HG02970 (cell line): Measurements from ENCODE around the gene ETFDH.
"Not testable (repeated sequence)": the region's sequence is repeated elsewhere in the genome, so short reads cannot be mapped to it uniquely, and the experiment has no call there.

Source experiments
- ATAC-seq: cut with Tn5 transposase; IDR thresholded peaks from one replicate; pipeline ENCODE4 v1.9.1; 2021; ENCODE audit warnings: mild to moderate bottlenecking, moderate library complexity, moderate number of reproducible peaks; ENCODE audit not compliant: unreplicated experiment, low FRiP score

Gene ETFDH

DNA sequence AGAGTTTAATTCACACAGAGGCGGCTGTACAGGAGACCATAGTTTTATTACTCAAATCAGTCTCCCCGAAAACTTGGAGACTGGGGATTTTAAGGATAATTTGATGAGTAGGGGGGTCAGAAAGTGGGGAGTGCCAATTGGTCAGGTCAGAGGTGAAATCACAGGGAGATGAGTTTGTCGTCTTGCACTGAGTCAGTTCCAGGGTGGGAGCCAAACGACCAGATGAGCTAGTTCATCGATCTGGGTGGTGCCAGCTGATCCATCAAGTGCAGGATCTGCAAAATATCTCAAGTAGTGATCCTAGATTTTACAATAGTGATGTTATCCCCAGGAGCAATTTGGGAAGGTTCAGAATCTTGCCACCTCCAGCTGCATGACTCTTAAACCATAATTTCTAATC lies 4.0 kb downstream of the ETFDH start:
- no peak for ATAC-seq

DNA sequence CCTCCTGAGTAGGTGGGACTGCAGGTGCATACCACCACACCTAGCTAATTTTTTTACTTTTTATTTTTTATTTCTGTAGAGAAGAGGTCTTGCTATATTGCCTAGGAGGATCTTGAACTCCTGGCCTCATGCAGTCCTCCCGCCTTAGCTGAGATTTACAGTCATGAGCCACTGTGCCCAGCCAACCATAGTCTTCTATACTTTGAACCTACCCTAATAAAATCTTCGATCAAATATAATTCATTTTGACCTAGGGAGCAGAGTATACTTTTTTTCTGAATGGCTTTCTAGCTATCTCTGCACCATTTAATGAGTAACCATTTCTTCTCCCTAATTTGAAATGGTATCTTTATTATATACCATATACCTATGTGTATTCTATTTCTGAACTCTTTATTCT lies 6.7 kb downstream of the ETFDH start:
- no peak for ATAC-seq

DNA sequence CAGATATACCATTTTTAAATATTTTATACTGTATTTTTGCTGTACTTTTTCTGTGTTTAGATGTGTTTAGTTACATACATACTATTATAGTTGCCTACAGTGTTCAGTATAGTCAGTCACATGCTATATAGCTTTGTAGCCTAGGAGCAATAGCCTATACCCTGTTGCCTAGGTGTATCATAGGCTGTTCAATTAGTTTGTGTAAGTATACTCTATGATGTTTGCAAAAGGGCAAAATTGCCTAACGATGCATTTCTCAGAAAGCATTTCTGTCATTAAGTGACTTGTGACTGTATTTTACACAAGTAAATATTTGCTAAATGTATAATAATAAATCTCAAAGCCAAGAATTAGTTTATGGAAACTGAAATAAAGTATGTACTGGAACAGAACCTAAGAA lies 9.5 kb downstream of the ETFDH start:
- ATAC-seq, result no peak

DNA sequence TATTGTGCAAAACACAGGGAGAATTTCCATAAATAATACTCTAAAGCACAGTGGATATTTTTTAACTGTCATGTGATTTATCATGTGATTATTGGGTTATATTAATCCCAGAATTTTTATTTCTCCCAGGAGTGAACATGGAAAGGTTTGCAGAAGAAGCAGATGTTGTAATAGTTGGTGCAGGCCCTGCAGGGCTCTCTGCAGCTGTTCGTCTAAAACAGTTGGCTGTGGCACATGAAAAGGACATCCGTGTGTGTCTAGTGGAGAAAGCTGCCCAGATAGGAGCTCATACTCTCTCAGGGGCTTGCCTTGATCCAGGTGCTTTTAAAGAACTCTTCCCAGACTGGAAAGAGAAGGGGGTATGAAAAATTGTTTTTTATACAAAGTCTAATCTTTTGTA lies 10.0 kb downstream of the ETFDH start:
- no peak for ATAC-seq

DNA sequence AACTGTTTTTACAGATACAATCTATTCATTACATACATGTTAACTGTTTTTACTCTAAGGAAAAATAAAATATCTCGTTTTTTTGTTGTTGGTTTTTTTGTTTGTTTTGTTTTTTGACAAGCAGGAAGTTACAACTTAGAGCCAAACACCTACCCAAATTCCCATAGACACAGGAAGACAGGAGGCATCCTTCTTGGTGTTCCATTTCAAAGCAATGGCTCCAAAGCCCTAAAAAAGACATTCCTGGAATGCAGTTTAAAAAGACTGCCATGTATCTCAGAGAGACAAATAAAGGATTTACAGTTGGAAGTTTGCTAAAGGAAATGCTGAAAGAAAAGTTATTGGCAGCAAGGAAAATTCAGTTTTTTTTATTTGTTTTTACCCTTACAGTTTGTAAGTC lies 16.7 kb downstream of the ETFDH start:
- no peak for ATAC-seq

DNA sequence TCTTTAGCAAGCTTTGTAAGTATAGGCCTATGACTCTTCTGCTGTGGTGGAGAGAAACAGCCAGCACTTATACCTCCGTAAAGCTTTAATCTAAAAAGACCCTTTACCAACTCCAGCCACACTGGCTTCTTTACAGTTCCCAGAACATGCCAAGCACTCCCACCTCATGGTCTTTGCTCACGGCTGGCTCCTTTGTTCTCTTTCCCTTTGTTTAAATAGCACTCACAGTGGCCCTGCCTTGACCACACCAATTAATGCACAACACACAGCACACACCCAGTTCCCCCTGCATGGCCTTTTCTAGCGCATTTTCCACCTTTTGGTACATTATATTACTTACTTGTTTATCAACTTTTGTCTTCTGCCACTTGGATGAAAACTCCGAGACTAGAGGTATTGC lies 32.2 kb downstream of the ETFDH start:
- no peak for ATAC-seq

DNA sequence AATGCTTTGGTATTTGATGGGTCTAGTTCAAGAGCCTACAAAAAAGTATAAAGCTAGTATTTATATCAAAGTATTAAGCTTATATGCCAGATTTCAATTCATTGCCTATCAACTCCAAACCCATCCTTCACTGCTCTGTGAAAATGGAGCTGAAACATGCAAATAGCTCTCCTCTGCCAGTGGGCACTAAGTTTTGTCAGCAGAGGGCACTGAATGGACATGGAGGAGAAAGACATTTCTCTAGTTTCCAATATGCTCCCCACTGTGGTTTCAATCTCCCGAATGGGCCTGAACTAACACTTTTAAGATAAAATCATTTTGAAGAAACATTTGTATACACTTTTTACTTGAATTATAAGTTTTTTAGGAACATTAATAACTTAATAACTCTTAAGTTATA lies 38.7 kb downstream of the ETFDH start:
- ATAC-seq, result no peak

DNA sequence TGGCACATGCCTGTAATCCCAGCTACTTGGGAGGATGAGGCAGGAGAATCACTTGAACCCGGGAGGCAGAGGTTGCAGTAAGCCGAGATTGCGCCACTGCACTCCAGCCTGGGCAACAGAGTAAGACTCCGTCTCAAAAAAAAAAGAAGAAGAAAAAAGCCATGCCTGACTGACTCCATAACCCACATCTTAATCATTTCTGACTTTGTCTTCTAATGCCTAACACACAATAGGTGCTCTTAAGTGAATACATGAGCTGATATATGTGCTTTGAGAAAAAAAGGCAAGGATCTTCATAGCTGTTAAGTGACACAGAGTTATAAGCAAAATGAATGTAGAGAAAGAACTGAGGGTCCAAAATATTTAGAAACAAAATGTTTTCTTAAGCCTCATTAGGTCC lies 40.5 kb downstream of the ETFDH start:
- ATAC-seq, result not testable (repeated sequence)

DNA sequence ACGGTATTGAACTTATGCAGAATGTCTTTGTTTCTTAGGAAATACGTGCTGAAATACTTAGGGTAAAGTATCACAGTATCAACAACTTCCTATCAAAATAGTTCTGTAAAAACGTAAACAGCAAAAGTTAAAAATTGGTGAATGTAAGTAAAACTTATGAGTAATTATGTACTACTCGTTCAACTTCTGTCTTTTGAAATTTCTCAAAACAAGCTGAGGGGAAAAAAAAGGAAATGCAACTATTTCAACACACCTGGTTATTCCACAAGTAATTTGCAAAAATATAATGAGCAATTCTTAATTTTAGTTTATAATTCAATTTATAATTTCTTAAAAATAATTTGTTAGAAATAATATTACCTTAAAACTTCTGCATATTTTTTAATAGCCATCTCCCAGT lies 42.8 kb downstream of the ETFDH start:
- no peak for ATAC-seq

DNA sequence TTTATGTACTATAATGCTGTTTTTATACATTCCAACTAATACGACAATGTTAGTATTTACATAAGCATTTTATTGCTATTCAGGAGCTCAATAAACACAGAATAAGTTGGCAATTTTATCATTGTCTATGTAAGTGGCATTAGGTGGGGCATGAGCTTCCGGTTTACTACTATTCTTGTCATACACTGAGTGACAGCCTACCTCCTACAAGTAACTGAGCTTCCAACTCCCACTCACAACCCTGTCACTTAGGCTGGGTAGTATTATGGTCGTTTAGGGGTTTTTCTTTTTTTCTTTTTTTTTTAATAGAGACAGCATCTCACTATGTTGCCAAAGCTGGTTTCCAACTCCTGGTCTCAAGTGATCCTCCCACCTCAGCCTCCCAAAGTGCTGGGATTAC lies 43.7 kb downstream of the ETFDH start:
- no peak for ATAC-seq

DNA sequence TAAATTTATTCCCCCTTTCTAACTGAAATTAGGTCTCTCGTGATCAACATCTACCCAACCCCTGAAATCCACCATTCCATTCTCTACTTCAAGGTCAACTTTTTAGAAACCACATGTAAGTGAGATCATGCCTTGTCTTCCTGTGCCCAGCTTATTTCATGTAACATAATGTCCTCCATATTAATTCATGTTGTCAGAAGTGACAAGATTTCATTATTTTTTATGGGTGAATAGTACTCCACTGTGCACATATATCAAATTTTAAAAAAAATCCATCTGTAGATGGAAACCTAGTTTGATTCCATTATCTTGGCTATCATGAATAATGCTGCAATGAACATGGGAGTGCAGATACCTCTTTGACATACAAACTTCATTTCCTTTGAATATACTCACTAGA lies 49.6 kb downstream of the ETFDH start:
- ATAC-seq, result no peak

DNA sequence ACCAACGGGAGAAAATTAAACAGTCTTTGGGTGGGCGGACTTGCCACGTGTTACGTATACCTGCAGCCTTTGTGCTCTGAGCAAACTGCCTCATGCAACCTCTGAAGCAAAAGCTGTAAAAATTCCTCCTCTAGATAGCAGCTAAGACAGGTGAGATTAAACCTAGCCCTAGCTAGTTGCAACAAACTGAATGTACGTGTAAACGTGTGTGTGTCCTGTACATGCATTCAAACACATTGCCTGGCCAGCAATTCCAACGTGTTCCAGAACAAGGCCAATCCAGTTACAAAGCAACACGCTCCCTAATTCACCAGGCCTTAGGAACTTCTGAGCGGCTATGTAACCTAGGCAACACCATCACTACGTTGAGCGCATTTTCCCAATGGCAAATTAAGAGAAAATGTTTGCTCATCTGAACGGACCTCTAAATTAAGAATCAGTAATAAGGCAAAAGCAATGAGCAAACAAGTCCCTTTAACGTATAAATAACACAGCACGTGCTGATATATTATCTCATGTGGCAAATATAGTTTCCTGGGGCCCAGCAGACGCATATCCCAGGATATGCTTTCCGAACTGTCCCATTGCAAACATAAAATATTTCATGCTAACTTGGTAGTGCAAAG lies 50.3 kb downstream of the ETFDH start:
- ATAC-seq, result no peak

DNA sequence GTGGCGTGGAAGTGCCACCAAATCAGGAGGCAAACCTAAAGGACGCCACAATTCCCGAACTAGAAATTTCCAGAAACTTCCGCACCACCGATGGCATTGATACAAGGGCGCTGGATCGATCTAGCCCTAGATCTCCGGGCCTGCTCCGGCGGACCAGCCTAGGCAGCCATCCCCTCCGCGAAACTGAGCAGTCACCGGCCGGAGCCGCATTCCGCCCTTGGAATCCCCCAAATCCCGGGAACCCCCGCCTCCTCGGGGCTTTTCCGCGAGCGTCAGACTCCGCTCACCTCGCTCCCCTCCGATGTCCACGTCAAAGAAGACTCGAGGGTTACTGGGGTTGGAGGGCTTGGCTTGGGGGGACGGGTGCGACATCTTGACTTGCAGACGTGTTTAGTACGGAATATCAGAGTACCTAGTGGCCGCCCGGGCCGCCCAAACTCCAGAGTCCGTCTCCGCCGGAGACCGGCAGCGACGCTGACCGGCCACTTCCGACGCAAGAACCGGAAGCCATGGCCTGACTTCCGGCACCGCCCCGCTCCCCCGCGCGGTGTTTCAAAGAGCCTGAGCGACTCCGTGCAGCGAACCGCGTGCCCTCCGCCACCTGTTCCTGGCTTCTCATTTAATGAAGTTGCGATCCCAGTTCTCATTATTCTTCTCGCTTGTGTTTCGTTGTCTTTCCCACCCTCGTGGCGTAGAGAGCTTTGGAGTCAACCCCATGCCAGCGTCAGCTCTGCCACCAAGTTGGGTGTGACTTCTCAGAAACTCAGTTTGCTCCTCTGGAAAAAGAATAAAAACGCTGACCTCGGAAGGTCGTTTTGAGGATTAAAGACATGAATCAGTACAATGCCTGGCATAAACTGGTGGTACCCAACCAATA lies 51.1 kb downstream of the ETFDH start, which contains the start of gene PPID:
Gene PPID (minus strand): TSS at position 480 of the 877 bp plus-strand sequence. CDS start 108 bp downstream, at position 372.
- ATAC-seq, result peak; percentile 96

DNA sequence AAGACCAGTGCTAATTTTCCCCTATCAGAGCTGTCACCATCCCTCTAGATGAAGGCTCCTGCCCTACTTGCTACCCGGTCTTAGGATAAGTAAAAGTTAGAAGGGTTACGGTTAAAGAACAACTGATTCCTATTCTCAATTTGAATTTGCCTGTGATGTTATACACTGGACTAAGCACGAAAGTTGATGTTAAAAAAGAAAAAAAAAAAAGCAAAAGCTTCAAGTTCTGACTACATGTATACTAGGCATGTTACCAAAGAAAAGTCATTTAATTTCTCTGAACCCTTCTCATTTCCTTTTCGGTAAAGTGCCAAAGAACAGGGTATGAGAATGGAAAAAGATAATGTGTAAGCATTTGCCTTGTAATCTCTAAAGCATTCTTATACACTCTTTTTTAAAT lies 52.5 kb downstream of the ETFDH start:
- no peak for ATAC-seq

DNA sequence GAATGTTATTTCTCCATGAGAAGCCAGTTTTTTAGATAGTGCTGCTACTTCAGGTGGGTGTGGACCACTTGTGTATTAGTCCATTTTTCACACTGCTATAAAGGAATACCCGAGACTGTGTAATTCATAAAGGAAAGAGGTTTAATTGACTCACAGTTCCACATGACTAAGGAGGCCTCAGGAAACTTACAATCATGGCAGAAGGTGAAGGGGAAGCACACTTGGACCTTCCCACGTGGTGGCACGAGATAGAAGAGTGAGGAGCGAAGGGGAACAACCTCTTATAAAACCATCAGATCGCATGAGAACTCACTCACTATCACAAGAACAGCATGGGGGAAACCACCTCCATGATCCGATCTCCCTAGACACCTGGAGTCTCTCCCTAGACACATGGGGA lies 54.5 kb downstream of the ETFDH start:
- ATAC-seq, result no peak

DNA sequence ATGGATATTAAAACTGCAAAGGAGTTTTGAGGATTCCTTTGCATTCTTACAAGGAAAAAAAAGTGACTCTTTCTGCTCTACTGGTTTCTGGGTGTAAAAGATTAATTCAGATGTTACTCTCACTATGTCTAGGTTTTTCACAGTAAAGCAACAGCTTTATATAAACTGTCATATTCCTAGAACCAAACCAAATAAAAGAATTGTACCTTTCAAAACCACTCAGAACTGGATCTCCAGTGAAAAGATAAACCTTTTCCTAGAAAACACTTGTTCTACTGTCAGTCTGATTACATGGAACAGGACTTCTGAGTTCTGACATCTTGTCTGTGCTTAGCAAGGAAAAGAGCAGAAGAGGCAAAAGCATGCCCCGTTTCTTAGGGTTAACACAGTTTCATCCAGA lies 56.1 kb downstream of the ETFDH start:
- no peak for ATAC-seq

DNA sequence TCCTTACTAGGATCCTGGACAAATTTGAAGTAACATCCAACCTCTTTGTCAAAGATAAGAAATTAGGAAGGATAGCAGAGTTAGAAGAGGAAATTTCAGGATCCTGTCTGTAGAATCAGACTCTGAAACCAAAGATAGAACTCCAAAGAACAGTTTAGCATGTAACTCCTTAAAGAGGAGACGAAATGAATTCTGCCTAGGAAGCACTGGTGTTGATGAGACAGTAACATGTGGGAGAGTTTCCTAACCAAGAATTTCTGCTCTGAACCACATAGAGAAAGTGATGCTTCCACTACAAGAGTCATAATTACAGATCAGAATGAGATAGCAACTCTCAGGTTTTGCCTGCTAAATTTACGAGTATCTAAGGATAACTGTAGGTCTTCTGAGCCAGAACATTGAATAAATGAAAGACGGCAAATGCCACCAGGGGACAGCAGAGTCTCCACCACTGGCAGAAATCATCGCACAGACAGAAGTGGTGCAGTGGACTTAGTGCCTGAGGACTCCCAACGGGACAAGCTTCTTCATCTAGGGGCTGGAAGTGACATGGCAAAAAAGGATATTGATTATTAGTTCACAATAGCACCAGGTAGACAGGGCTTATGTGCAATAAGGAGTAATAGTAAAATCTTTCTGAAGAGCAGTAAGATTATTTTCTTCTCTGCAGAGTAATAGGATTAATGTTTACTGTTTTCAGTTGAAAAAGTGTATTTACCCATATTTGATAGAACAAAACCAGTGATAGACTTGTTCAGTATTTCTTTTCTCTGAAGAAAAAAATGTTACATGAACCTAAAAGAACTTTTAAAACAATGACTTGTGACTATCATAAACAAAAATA lies 57.8 kb downstream of the ETFDH start:
- no peak for ATAC-seq

DNA sequence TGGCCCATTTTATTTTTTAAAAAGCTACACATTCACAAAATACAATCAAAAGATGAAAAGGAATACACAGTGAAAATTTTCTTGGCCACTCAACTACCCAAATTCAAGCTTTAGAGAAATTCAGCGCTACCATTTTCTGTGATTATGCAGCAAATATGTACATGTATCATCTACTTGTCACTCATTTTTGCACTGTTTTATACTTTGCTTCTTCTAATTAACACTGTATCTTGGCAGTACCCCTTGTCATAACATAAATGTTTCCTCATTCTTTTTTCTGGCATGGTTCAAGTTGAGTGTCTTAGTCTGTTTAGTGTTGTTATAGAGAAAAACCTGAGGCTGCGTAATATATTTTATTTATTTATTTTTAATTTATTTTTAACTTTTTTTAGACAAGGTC lies 66.8 kb downstream of the ETFDH start:
- no peak for ATAC-seq

DNA sequence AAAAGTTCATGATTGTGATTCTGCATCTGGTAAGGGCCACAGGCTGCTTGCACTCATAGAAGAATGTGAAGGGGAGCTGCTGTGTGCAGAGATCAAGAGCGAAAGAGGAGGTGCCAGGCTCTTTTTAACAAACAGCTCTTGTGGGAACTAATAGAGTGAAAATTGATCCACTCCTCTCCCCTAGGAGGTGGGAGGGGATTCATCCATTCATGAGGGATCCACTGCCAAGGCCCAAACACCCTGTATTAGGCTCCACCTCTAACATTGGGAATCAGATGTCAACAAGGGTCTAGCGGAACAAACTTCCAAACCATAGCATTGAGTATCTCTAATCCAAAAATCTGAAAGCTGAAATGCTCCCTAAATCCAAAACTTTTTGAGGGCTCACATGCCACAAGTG lies 67.5 kb downstream of the ETFDH start:
- no peak for ATAC-seq

DNA sequence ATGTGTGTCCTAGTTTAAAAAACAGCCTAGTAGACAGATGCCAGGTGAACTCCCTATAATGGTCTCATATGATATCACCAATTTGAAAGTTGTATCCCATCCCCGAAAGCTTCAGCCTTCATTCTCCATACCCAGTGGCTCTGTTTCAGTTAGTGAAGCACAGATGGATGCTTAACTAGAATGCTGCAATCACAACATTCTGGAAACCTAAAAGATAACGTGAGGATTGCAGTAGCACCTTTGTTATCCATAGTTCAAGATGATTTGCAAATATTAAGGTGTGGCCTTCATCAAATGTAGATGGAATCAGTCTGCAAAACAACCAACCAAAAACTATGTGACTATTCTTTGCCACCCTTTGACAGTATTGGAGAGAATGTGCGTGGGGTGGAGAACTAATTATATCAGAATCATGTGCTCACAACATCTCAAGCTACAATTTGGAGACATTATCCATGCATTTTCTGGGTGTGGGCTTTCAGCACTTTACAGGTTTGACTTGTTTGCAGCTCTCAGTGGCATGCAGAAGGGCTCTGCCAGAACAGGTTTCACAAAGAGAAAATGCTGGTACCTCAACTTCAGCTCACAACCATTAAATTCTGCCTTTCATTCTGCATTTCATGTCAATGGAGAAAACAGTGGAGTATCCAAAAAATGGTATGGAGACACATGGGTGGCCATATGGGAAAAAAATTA lies 69.4 kb downstream of the ETFDH start:
- ATAC-seq, result no peak

DNA sequence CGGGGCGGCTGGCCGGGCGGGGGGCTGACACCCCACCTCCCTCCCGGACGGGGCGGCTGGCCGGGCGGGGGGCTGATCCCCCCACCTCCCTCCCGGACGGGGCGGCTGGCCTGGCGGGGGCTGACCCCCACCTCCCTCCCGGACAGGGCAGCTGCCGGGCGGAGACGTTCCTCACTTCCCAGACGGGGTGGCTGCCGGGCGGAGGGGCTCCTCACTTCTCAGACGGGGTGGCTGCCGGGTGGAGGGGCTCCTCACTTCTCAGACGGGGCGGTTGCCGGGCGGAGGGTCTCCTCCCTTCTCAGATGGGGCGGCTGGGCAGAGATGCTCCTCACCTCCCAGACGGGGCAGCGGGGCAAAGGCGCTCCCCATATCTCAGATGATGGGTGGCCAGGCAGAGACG lies 74.4 kb downstream of the ETFDH start:
- ATAC-seq, result not testable (repeated sequence)
